Measurements from ENCODE around the gene BDKRB2.

DNA sequence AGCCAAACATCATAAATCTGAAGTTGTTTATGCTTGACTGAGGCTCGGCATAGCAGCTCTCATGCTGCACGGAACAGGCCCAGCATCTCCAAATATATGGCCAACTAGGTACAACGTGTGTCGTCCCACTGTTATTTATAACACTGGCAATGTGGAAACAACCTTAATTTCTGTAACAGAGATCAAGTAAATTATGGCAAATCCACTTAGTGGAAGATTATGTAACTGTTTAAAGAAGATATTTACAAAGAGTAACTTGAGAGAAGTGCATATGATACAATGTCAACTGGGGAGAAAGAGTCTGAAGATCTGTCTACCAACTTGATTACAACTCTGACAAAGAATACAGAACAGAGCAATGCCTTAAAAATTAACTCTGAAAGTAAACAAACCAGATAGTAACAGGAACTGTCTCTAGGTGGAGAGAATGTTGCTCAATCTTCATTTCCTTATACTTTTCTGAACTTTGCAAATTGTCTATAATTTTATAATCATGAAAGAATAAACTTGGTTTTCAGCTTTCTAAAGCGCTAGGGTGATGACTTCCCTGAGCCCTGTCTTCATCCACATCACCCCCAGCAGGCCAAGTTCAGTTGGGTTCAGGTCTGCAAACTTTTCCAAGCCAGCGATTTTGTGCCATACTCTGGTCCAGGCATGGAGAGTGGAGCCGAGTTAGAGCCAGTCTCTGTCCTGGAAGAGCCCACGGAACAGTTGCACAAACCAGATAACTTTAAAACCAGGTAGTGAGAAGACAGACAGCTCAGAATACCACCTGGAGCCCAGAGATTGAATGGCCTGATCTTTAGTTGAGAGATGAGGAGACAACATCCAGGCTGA lies 44.3 kb upstream of the BDKRB2 start:
- TF ChIP-seq, protein P1, sequence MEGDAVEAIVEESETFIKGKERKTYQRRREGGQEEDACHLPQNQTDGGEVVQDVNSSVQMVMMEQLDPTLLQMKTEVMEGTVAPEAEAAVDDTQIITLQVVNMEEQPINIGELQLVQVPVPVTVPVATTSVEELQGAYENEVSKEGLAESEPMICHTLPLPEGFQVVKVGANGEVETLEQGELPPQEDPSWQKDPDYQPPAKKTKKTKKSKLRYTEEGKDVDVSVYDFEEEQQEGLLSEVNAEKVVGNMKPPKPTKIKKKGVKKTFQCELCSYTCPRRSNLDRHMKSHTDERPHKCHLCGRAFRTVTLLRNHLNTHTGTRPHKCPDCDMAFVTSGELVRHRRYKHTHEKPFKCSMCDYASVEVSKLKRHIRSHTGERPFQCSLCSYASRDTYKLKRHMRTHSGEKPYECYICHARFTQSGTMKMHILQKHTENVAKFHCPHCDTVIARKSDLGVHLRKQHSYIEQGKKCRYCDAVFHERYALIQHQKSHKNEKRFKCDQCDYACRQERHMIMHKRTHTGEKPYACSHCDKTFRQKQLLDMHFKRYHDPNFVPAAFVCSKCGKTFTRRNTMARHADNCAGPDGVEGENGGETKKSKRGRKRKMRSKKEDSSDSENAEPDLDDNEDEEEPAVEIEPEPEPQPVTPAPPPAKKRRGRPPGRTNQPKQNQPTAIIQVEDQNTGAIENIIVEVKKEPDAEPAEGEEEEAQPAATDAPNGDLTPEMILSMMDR (IDR thresholded peaks at IDR 0.05; ENCODE audit: low read depth, low read length), result no peak
- TF ChIP-seq EZH2phosphoT487 (IDR thresholded peaks at IDR 0.05; ENCODE audit: low read depth), result no peak

All from OCI-LY3 (cell line).